ENCODE results near the gene TMEM106C.
A peak's percentile ranks its signal among the peaks of the same experiment; 100 is the strongest.

TMEM106C gene

DNA sequence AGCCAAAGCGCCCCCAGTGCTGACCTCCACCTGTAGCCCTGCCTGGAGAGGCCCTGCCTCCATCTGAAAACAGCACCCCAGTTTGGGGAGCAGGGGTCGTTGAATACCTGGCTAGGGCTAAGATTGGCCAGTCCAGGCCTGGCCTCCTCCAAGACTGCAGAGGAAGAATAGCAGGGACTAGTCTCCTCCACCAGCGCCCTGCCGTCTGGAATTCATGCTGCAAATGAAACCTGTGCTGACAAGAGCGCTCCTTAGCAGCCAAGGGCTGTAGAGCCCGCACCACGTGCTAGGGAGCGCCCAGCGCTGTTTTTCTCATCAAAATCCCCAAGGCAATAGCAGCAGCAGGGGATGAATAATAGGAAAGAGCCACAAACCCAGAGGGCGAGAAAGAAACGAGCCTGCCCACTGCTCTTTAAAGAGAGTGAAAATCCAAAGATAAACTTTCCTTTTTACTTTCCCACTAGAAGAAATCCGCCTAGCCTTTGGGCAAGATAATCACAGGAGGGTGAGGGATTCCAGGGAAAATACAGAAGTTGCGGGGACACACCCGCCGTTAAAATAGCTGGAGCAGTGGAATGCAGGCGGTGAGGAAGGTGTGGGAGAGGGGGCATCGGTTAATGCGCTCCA, 37.6 kb downstream of the TMEM106C start:
- peak; percentile 61 for DNase-seq

DNA sequence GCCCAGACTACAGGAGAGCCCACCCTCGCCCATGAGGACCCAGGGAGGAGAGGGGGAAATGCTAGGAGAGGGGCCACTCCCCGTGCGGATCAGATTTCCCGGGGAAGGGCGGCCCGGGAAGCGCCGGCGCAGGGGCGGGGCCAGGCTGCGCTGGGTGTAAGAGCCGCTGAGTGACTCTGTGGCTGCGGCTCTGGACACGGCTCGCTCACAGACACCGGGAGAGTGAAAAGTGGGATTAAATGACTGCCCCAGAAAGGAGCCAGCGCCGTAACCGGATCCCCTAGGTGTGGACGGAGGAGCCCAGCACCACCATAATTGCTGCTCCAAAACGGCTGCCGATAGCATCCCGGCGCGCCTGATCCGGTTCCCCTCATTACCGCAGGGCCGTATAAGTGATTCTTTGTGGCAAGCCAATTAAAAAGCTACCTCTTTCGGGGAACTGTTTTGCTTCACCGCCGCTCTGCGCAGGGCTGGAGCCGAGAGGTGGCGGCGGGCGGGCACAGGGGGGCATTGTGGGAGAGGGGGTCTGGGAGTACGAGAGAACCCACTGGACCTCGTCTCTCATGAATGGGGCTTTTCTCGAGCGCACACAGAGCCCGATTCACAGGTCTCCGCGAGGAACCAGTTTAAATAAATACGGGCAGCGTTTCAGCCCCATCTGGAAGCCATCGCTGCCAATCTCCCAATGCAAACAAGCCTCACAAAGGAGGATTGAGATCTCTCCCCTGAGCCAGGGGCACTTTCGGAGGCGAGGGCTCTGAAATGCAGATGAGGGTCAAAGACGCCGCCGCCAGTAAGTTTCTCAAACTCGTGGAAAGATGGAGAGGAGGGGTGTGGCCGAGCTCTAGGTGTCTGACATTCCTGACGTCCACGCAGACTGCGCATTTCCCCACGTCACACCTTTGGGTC, 38.4 kb downstream of the TMEM106C start:
- peak; percentile 47 for DNase-seq

GRCh38 chr12:48002414-48002730, 39.0 kb downstream of the TMEM106C start:
- no peak for DNase-seq

DNA sequence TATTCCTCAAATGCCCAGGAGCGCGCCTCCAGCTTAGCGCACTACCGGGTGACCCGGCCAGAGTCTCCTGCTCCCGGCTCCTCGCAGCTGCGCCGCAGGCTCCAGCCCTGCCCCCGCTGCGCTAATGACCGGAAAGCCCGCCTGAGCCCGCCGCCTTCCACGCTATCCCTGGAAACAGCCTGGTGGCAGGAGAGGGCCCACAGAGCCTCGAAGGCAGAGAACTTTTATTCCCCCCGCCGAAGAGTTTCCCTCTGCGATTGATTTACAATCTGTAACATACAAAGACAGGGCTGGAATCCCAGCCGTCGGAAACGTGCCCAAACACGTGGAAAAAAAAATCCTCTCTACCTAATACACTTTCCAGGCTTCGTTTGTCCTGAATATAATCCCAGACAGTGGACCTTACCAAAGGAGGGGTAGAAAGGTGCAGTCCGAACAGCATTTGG, 39.4 kb downstream of the TMEM106C start:
- peak; percentile 39 for DNase-seq

DNA sequence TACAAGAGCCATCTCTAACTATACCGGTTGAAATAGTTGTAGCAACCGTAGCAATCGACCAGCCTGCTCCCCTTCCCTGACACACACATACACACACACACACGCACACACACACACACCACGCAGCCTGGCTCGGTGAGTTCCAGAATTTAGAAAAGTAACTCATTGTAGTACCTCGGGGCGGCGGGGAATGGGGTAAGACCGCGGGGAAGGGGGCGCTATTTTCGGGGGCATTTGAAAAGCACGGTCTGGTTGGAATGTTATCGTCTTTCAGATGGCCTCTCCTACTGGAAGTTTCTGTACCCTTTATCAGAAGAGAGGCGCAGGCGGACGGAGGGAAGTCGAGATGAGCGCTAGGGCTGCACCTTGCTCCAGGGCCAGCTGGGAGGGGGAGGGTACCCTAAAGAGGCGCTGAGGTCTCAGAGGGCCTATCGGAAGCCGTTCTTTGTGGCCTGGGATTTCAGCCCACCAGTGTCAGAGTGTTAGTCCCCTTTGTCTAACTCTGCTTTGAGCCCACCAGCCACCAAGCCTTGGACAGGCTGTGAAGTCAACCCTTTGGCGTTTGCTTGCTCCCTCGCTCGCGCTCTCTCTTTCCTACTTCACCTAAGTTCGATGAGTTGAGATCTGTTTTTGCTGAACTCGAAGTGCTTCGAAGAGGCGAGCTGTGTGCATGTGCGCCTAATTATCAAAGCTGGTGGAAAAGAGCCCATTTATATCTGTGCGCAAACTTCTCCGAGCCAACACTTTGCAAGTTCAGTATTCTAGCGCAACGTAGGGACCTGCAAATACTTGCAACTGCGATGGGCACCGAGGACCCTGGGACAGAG, 40.0 kb downstream of the TMEM106C start:
- DNase-seq = peak; percentile 8

GRCh38 chr12:48004053-48004941, 40.9 kb downstream of the TMEM106C start, which contains the start of gene COL2A1:
Gene COL2A1 (minus strand): TSS chr12:48004476. CDS start chr12:48004321, 155 bp downstream.
- DNase-seq = peak; percentile 44

DNA sequence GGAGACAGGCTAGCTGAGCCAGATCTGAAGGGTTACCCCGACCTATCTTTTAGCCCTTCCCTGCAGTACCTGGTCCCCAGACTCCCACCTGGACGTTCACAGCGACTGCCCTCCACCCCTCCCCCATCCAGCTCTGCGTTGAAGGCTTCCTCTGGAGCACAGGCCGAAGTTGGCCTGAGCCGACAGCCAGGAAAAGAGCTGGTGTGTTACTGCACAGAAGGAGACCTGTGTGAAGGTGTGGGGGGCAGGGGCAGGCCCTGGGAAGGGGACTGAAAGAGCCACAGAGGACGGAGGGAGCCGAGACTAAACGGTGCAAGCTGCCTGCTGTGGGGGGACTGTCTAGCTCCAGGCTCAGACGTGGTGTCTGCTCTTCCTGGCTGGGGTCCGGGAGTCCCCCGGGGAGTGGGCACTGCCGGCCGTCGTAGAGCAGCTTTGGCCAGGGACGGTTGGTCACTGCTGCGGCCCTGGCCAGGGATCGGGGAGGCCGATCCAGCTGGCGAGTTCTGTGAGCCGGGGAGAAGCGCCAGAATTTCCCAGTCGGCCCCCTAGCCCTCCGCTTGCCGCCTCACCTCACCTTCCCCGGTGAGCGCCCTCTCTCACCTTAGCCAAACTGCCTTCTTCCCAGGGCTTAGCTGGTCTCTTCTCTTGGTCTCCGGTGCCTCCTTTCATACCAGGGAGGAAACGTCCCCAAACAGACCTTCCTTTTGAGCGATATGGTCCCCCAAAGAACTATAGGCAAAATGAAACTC, 41.8 kb downstream of the TMEM106C start:
- DNase-seq = no peak

DNA sequence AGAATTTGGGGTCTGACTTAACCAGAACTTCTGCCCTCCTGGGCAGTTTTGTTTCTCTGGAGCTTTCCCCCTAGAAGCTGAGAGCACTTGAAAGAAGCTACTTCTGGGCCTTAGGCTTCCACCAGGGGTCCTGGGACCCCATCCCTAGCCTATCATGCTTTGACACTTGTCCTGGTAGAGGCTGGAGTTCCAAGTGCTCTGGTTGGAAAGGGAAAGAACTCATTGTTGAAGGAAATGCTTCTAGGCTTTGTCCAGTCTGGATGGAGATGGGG, 42.3 kb downstream of the TMEM106C start:
- no peak for DNase-seq

DNA sequence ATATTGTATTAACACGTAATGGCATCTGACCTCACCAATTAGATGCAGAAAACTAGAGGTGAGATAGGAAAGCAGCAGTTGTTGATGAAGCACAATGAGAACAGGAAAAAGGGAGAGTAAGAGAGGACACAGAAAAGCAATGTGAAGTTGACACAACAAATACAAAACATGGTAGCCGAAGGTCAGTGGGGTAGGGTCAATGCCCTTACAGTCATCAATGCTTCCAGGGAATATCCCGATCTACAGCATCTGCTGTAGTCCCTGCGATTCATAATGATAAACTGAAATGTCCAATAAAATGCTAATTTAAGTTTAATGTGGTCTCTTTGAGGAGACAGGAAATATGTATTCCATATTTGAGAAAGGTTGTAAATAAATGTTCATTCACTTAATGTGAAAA, 43.8 kb downstream of the TMEM106C start:
- no peak for DNase-seq

DNA sequence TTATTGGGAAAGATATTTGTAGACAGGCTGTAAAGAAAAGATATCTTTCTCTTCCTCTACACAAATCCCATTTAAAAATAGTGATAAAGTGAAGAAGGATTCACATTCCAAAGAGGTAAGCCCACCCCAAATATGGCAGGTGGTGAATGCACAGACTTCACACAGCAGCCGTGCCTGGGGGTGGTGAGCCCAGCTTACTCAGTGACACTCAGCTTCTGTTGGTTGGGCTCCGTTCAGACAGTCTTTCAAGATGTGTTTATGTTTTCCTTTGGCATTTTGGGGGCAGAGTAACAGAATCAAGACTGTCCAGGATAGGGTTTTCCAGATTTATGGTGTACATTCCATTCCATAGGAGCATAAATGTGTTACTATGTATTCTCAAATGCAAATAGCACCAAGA, 45.0 kb downstream of the TMEM106C start:
- no peak for DNase-seq

DNA sequence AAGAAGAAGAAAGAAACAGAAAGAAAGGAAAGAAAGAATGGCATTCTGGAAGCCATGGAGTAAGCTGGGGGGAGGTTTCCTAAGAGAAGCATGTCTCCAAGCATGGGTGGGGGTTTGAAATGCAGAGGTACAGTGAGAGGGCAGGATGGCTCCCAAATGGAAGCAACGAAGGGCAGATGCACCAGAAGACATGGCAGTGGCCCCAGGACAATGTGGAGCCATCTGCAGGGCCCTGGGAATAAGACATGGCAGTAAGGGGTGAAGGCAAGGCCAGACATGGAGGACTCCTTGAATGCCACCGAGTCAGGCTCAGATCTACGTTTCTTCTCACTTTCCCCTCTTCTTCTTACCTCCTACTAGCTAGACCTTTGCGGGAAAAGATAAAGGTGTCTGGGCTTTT, 45.6 kb downstream of the TMEM106C start:
- DNase-seq = no peak

- DNase-seq = no peak
Observed at GRCh38 chr12:48009471-48009870, 46.1 kb downstream of the TMEM106C start.

DNA sequence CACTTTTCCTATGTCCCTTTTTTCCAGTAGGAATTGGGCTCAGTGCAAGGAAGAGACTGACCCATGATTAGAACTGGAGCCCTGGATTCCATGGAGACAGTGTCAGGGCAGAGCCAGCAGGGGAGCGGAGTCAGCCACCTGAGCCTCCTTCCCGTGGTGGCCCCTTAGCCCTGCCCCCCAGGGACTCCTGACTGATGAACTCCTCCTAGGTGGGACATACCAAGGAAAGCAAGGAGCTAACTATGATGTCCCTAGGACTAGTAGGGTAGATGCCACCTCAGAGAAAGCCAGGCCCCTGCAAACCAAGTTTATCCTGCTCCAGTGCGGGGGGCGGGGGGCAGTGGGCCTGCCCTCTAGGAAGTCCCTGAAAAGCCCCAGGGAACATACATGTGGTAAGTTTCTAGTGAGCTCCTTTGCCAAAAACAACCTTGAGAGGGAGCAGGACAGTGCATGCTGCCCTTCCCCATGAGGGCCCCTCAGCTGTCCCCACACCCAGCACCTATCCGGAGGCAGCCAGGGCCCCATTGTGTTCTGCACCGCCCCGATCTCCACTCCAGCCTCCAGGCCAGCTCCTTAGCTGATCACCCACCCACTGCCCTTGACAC, 47.1 kb downstream of the TMEM106C start:
- DNase-seq = no peak

DNA sequence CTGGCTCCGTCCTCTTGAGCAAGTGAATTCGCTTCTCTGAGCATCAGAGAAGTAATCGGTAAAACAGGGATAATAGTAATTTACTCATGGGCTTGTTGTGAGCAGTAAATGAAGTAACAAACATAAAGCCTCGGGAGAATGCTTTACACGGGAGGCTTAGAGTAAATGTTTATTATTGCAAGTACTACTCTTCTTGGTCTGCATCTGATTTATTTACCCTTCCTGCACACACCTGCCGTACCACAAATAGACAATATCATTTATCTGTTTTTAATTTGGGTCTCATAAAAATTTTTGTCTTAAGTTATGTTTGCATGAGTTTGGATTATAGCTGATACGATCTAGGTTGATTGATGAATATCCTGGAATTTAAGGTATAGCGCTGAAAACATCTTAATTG, 48.7 kb downstream of the TMEM106C start:
- no peak for DNase-seq

GRCh38 chr12:48013287-48013686, 49.9 kb downstream of the TMEM106C start:
- DNase-seq = no peak

GRCh38 chr12:48015129-48015528, 51.7 kb downstream of the TMEM106C start:
- no peak for DNase-seq

GRCh38 chr12:48015954-48016353, 52.6 kb downstream of the TMEM106C start:
- no peak for DNase-seq

- no peak for DNase-seq
Observed at GRCh38 chr12:48016373-48017020, 53.1 kb downstream of the TMEM106C start.

DNA sequence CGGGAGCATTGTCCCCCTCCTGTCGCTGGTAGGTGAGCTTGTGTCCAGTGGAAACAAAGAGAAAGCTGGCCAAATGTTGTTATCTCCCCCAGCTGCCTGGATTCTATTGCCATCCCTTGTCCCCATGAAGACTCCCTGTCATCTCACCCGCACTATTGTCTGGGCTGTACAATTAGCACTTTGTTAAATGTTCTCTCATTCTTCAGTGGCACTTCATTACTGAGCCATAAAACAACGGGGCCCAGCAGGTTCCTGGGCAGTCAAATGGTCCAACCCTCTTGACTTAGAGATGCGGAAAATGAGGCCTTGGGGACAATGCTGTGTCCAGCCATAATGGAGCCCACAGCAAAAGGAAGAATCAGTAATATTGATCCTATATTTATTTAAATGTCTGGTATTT, 54.1 kb downstream of the TMEM106C start:
- no peak for DNase-seq

DNA sequence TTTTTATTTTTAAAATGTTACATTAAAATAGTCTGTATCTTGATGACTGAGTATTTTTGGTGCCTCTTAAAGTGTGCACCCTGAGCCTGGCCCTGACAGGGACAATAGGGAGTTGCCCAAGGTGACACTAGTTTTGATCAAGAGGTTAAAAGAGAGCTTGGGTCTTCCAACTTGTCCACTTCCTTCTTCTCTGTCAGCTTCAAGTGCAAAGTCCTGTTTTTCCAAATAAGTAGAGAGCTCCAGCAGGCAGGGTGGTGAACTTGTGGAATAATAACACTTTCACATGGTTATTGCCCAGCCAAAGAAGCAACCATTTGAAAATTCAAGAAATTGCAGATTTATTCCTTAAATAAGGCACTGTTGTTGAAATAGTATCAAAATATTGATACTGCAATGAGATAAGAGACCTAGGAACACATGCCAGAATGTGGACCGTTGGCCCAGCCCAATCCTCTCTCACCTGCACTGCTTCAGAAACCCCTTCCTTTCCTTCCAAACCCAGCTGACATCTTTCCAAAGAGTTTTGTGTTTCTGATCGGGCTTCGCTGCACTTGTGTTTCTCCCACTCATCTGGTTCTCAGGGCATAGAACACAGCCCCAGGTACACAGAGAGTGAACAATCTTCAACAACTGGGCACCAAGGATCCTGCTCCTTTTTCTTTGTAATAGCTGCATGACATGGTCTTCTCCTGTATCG, 54.7 kb downstream of the TMEM106C start:
- DNase-seq = no peak
